ENCODE data around the gene TOP1. TPM values are rescaled to one million over a fixed set of nuclear protein-coding genes. Genes with fewer than 3 reads are reported as not detected.

The TOP1 gene
- total and polyA plus RNA-seq, 9 of the 15 experiments (the other 6 are each of a cell fraction or from before 2014, with no cell fraction given) = 26.4 to 127 (median 39.6) TPM

DNA sequence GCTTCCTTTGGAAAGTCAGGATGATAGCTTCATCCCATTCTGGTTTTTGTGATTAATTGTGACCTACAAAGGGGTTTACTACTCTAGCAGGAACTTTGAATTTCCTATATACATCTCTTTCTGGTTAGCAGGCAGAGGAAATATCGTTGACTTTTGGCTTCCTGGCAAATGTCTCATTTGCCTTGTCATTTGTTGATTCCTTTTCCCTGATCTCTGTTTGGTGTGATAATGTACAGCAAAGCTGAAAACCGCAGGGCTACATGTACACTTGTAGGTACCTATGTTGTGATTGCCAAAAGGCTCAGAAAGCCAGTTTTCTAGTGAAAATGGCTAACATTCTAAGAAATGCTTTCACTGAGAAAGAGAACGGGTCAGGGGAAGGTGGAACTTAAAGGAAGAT is 44.3 kb downstream of the TOP1 start:
- intact Hi-C loops (cut with micrococcal nuclease) = loop anchor here (2.0 to 5.0 kb wide), 2 partner anchors 22 to 41 kb away; no protein-coding TSS in a partner anchor
- BruUV-seq (replicated peaks) = no TSS peak
- H4K20me1 ChIP-seq (replicated peaks; ENCODE audit: control insufficient read depth, insufficient read depth, low read length) = no peaks in the 10 kb centered on the region; the same call in 1 of the 2 replicates
- no peak for TF ChIP-seq SP2 (IDR thresholded peaks at IDR 0.05; ENCODE audit: extremely low read depth, low read depth, low read length, poor library complexity, severe bottlenecking)
- no peak for TF ChIP-seq RBM15 (IDR thresholded peaks at IDR 0.05; ENCODE audit: insufficient read depth, low read length)
- no peak for TF ChIP-seq DACH1 (IDR thresholded peaks at IDR 0.05; ENCODE audit: partially characterized antibody)
- TF ChIP-seq, protein P1, sequence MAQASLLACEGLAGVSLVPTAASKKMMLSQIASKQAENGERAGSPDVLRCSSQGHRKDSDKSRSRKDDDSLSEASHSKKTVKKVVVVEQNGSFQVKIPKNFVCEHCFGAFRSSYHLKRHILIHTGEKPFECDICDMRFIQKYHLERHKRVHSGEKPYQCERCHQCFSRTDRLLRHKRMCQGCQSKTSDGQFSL (CRISPR knock-in tag; IDR thresholded peaks at IDR 0.05) = no peak
- TF ChIP-seq, protein P1 (tag; IDR thresholded peaks at IDR 0.05) = no peak
- no peak for TF ChIP-seq TARDBP (IDR thresholded peaks at IDR 0.05)
- no peak for TF ChIP-seq ZNF347 (CRISPR knock-in tag; IDR thresholded peaks at IDR 0.05; ENCODE audit: low read depth)
- TF ChIP-seq RBFOX2 (IDR thresholded peaks at IDR 0.05; ENCODE audit: low read depth, low read length) = no peak
- TF ChIP-seq ETV5 (CRISPR knock-in tag; IDR thresholded peaks at IDR 0.05; ENCODE audit: low read depth) = no peak
- TF ChIP-seq ZNF354B (CRISPR knock-in tag; IDR thresholded peaks at IDR 0.05) = no peak
- no peak for TF ChIP-seq SLC30A9 (CRISPR knock-in tag; IDR thresholded peaks at IDR 0.05)
- TF ChIP-seq PML (IDR thresholded peaks at IDR 0.05; ENCODE audit: low read length) = no peak
- no peak for TF ChIP-seq HNRNPH1 (optimal IDR thresholded peaks at IDR 0.05; ENCODE audit: low read depth, low read length)
- TF ChIP-seq CBFA2T2 (conservative IDR thresholded peaks at IDR 0.05) = peak; percentile 48; the same call in 1 of the 2 replicates
- TF ChIP-seq ZNF316 (IDR thresholded peaks at IDR 0.05) = peak; percentile 39; the same call in 1 of the 2 replicates
- TF ChIP-seq MBD2 (IDR thresholded peaks at IDR 0.05; ENCODE audit: borderline replicate concordance, low read depth) = no peak
- no peak for TF ChIP-seq SMAD2 (IDR thresholded peaks at IDR 0.05; ENCODE audit: low read depth, low read length)
- TF ChIP-seq, protein P2, sequence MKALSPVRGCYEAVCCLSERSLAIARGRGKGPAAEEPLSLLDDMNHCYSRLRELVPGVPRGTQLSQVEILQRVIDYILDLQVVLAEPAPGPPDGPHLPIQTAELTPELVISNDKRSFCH (CRISPR knock-in tag; IDR thresholded peaks at IDR 0.05) = no peak
- TF ChIP-seq, protein P2 (tag; IDR thresholded peaks at IDR 0.05) = no peak
- TF ChIP-seq ZNF232 (CRISPR knock-in tag; IDR thresholded peaks at IDR 0.05) = no peak
- no peak for TF ChIP-seq ESRRB (CRISPR knock-in tag; IDR thresholded peaks at IDR 0.05; ENCODE audit: borderline replicate concordance)
- TF ChIP-seq, protein P3, sequence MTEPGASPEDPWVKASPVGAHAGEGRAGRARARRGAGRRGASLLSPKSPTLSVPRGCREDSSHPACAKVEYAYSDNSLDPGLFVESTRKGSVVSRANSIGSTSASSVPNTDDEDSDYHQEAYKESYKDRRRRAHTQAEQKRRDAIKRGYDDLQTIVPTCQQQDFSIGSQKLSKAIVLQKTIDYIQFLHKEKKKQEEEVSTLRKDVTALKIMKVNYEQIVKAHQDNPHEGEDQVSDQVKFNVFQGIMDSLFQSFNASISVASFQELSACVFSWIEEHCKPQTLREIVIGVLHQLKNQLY (CRISPR knock-in tag; conservative IDR thresholded peaks at IDR 0.05) = no peak
- no peak for TF ChIP-seq MXI1 (IDR thresholded peaks at IDR 0.05; ENCODE audit: low read depth, low read length)
- TF ChIP-seq ZNF311 (CRISPR knock-in tag; IDR thresholded peaks at IDR 0.05) = no peak
- TF ChIP-seq HLTF (IDR thresholded peaks at IDR 0.05) = no peak

More for the DNA sequence above, 44.3 kb downstream of the TOP1 start:
- no peak overlapping the region for H2AFZ ChIP-seq (ENCODE audit: low read depth, low read length)
- no peaks in the 10 kb centered on the region for H3K27me3 ChIP-seq (ENCODE audit: control insufficient read depth in 2 of 2, insufficient read depth in 2 of 2, low read length in 2 of 2)
- peaks cover 14 to 66% of the 10 kb centered on the region in 2 experiments for H3K4me1 ChIP-seq (replicated peaks in 1 of 2; ENCODE audit: control insufficient read depth in 2 of 2, insufficient read depth in 2 of 2, low read length in 2 of 2)
- peak overlapping the region; percentile 59 for H3K4me2 ChIP-seq (ENCODE audit: insufficient read depth, low read length)
- in situ Hi-C loops (cut with MboI) = no loop called here
- no peaks in the 10 kb centered on the region for H3K9me3 ChIP-seq (replicated peaks; ENCODE audit: control insufficient read depth, insufficient read depth, low read depth, low read length)
- no peak overlapping the region for H3K4me3 ChIP-seq
- H3K9ac ChIP-seq (ENCODE audit: insufficient read depth in 1 of 2, low read depth in 2 of 2, low read length in 2 of 2) = peak overlapping the region in 1 of 2 experiments; percentile 36; a peak in 2 of 4 replicates
- ATAC-seq = peak; percentile 52
- H3K27ac ChIP-seq (ENCODE audit: extremely low read depth, low read depth, low read length) = peak overlapping the region; percentile 63
- H3K79me2 ChIP-seq (ENCODE audit: control insufficient read depth, insufficient read depth, low read length) = peaks cover 94% of the 10 kb centered on the region
- H3K9me1 ChIP-seq (ENCODE audit: control insufficient read depth, insufficient read depth, low read length) = no peaks in the 10 kb centered on the region
- H3K36me3 ChIP-seq (ENCODE audit: control insufficient read depth, insufficient read depth, low read length) = peaks cover 44% of the 10 kb centered on the region
- DNase-seq (ENCODE audit: extremely low read depth in 1 of 4, low spot score in 3 of 4) = peak in 2 of 4 experiments; percentile 39 to 75
- 3% methylated on average over 3 of the region's 3 CpGs for WGBS (ENCODE audit: insufficient coverage, low coverage, missing lambda C conversion rate)
- FAIRE-seq = peak; percentile 89
- POLR2A ChIA-PET = interaction anchor here (0.9 to 1.6 kb wide), 7 partner anchors 10 to 45 kb away, joined by 3 to 6 read pairs (median 4); no protein-coding TSS in a partner anchor
- CTCF ChIA-PET (ENCODE audit: low intra/inter-chr PET ratio) = no interaction called here
